Urinary bladder (tissue), 4 donors: ENCODE results near the gene GPR61. TPM values are rescaled to one million over a fixed set of nuclear protein-coding genes. Genes with fewer than 3 reads are reported as not detected.

Source experiments
- DNase-seq: peaks from one replicate; pipeline ENCODE4 v3.0.0-alpha.2; 2015; ENCODE audit errors: extremely low spot score
- H3K27ac ChIP-seq: one replicate; pipeline ENCODE4 v1.5.1; 2013; ENCODE audit warnings: low read depth, mild to moderate bottlenecking, moderate library complexity
- H3K36me3 ChIP-seq: one replicate; pipeline ENCODE4 v1.6.1; 2013; ENCODE audit warnings: mild to moderate bottlenecking, moderate library complexity; ENCODE audit not compliant: insufficient read depth
- H3K4me1 ChIP-seq: one replicate; pipeline ENCODE4 v1.6.1; 2013; ENCODE audit warnings: mild to moderate bottlenecking, moderate library complexity; ENCODE audit not compliant: insufficient read depth
- H3K4me3 ChIP-seq: one replicate; pipeline ENCODE4 v1.5.1; 2013; ENCODE audit warnings: low read depth, low read length
- WGBS: extraction: QIAGEN DNeasy Blood & Tissue Kit; methylation state at CpG from one replicate; pipeline ENCODE4 v1.1.7; 2013; 5-methylcytosine and 5-hydroxymethylcytosine counted together
- polyA plus RNA-seq: library from polyadenylated mRNA; stranded (reverse); fragments of 200-250 nt; gene quantifications from one replicate; pipeline ENCODE4 v1.2.3, GENCODE V29; 2013
- total RNA-seq: library from RNA; depleted of rRNA; stranded (reverse); fragments of >200 nt; gene quantifications from one replicate; pipeline ENCODE4 v1.2.3, GENCODE V29; 2014
- donor health status: healthy with polysubstance abuse.
- donor health status: healthy.

The GPR61 gene
- 0.11 TPM for total RNA-seq
- polyA plus RNA-seq = not detected

GRCh38 chr1:109539676-109540075 lies at the start of gene GPR61:
GPR61 (plus strand) TSS chr1:109539872; CDS start chr1:109543023, 3,151 bp downstream.
- WGBS = 50% methylated on average over 7 of the region's 7 CpGs
- Histone ChIP-seq H3K4me3 (no peak within 1 kb of the TSS), H3K36me3 (no peaks in the 10 kb centered on the region), H3K27ac (no peak within 1 kb of the TSS), H3K4me1 (no peaks in the 10 kb centered on the region)
- no peak for DNase-seq

GRCh38 chr1:109490029-109490933 lies 49.4 kb upstream of the GPR61 start:
- H3K4me1 ChIP-seq = no peaks in the 10 kb centered on the region
- 87% methylated on average over 11 of the region's 11 CpGs for WGBS
- no peaks in the 10 kb centered on the region for H3K36me3 ChIP-seq
- no peak overlapping the region for H3K27ac ChIP-seq
- no peak for DNase-seq
- no peak overlapping the region for H3K4me3 ChIP-seq

- 85% methylated on average over 11 of the region's 11 CpGs for WGBS
Measured at GRCh38 chr1:109490934-109491302, 48.8 kb upstream of the GPR61 start.

GRCh38 chr1:109491372-109491771 lies 48.3 kb upstream of the GPR61 start:
- no peak for DNase-seq
- Histone ChIP-seq H3K4me3 (no peak overlapping the region), H3K27ac (no peak overlapping the region), H3K36me3 (no peaks in the 10 kb centered on the region), H3K4me1 (no peaks in the 10 kb centered on the region)
- 94% methylated on average over 8 of the region's 8 CpGs for WGBS

More at GRCh38 chr1:109490934-109491302, 48.8 kb upstream of the GPR61 start:
- no peak overlapping the region for H3K4me3 ChIP-seq
- H3K36me3 ChIP-seq = no peaks in the 10 kb centered on the region
- no peak for DNase-seq
- H3K4me1 ChIP-seq = no peaks in the 10 kb centered on the region
- H3K27ac ChIP-seq = no peak overlapping the region

GRCh38 chr1:109492779-109493178 lies 46.9 kb upstream of the GPR61 start:
- no peak overlapping the region for H3K4me3 ChIP-seq
- no peak for DNase-seq
- 83% methylated on average over 4 of the region's 4 CpGs for WGBS
- no peaks in the 10 kb centered on the region for H3K36me3 ChIP-seq
- H3K27ac ChIP-seq = no peak overlapping the region
- H3K4me1 ChIP-seq = no peaks in the 10 kb centered on the region

- Histone ChIP-seq H3K27ac (no peak overlapping the region), H3K36me3 (no peaks in the 10 kb centered on the region), H3K4me1 (no peaks in the 10 kb centered on the region), H3K4me3 (no peak overlapping the region)
- WGBS = 61% methylated on average over 4 of the region's 4 CpGs
- no peak for DNase-seq
Measured at GRCh38 chr1:109493227-109493626, 46.4 kb upstream of the GPR61 start.

- Histone ChIP-seq H3K27ac (peak within 1 kb of the TSS; percentile 26), H3K4me1 (no peaks in the 10 kb centered on the region), H3K4me3 (peak within 1 kb of the TSS; percentile 69), H3K36me3 (no peaks in the 10 kb centered on the region)
- no peak for DNase-seq
- WGBS = under 1% methylated on average over 44 of the region's 44 CpGs
Measured at GRCh38 chr1:109493805-109494539, 45.7 kb upstream of the GPR61 start, which contains the start of gene CYB561D1. CYB561D1 (plus strand) TSS chr1:109494094; CDS start chr1:109494140, 46 bp downstream.

- no peak for DNase-seq
- H3K4me1 ChIP-seq = no peaks in the 10 kb centered on the region
- no peak overlapping the region for H3K4me3 ChIP-seq
- WGBS = 94% methylated on average over 7 of the region's 7 CpGs
- no peaks in the 10 kb centered on the region for H3K36me3 ChIP-seq
- no peak overlapping the region for H3K27ac ChIP-seq
Measured at GRCh38 chr1:109495738-109496137, 43.9 kb upstream of the GPR61 start.

GRCh38 chr1:109497449-109498160 lies 42.1 kb upstream of the GPR61 start:
- WGBS = 66% methylated on average over 9 of the region's 9 CpGs
- Histone ChIP-seq H3K4me3 (no peak overlapping the region), H3K36me3 (no peaks in the 10 kb centered on the region), H3K4me1 (no peaks in the 10 kb centered on the region), H3K27ac (no peak overlapping the region)
- no peak for DNase-seq

GRCh38 chr1:109498161-109498801 lies 41.4 kb upstream of the GPR61 start:
- H3K27ac ChIP-seq = no peak overlapping the region
- 79% methylated on average over 12 of the region's 12 CpGs for WGBS
- H3K4me3 ChIP-seq = no peak overlapping the region
- no peak for DNase-seq
- H3K4me1 ChIP-seq = no peaks in the 10 kb centered on the region
- H3K36me3 ChIP-seq = no peaks in the 10 kb centered on the region

- Histone ChIP-seq H3K36me3 (no peaks in the 10 kb centered on the region), H3K4me1 (no peaks in the 10 kb centered on the region), H3K27ac (no peak overlapping the region), H3K4me3 (no peak overlapping the region)
- 76% methylated on average over 7 of the region's 7 CpGs for WGBS
- no peak for DNase-seq
Measured at GRCh38 chr1:109499081-109499480, 40.6 kb upstream of the GPR61 start.

- Histone ChIP-seq H3K4me3 (no peak overlapping the region), H3K36me3 (no peaks in the 10 kb centered on the region), H3K27ac (no peak overlapping the region), H3K4me1 (no peaks in the 10 kb centered on the region)
- WGBS = 68% methylated on average over 4 of the region's 4 CpGs
- DNase-seq = no peak
Measured at GRCh38 chr1:109499661-109500536, 39.8 kb upstream of the GPR61 start.
